BLaER1 (cell line): Measurements from ENCODE around the gene OR2T35.
"Not testable (repeated sequence)": the region's sequence is repeated elsewhere in the genome, so short reads cannot be mapped to it uniquely, and the experiment has no call there.

ENCODE experiments used
- H3K27ac ChIP-seq: shearing (Covaris generic); formaldehyde crosslinking; 2 replicates; pipeline ENCODE4 v1.8.1; 2022
- H3K27me3 ChIP-seq: shearing (Covaris generic); formaldehyde crosslinking; 2 replicates; pipeline ENCODE4 v1.8.1; 2022
- H3K36me3 ChIP-seq: shearing (Covaris generic); formaldehyde crosslinking; 2 replicates; pipeline ENCODE4 v1.8.1; 2022
- H3K4me1 ChIP-seq: shearing (Covaris generic); formaldehyde crosslinking; 2 replicates; pipeline ENCODE4 v1.8.1; 2022
- H3K4me2 ChIP-seq: shearing (Covaris generic); formaldehyde crosslinking; 2 replicates; pipeline ENCODE4 v1.8.1; 2022
- H3K4me3 ChIP-seq: shearing (Covaris generic); formaldehyde crosslinking; 2 replicates; pipeline ENCODE4 v1.8.1; 2022
- H3K9ac ChIP-seq: shearing (Covaris generic); formaldehyde crosslinking; 2 replicates; pipeline ENCODE4 v1.8.1; 2022
- H3K9me3 ChIP-seq: shearing (Covaris generic); formaldehyde crosslinking; 2 replicates; pipeline ENCODE4 v1.8.1; 2022
- H4K20me1 ChIP-seq: shearing (Covaris generic); formaldehyde crosslinking; 2 replicates; pipeline ENCODE4 v1.8.1; 2022
- Cebpa-rat ChIP-seq: shearing (Covaris generic); IDR thresholded peaks from 2 replicates; pipeline ENCODE4 v1.8.1; 2022

OR2T35 gene

DNA sequence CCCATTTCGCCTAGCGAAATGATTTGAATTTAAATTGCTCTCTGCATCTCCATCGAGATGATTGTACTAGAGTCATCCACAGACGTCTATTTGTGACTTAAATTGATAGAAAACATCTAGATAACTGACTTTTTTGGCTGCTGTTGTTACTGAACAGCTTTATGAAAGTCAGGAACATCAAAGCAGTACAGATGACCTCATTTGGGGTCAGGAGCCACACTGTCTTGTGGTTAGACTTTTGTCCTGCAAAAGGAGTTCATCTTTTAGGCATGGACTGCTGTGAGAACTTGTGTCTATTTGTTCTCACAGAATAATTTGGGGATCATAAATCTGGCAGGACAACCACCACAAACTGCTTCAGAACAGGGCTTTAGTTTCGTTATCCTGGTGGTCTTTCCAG, 5.4 kb downstream of the OR2T35 start:
- H3K4me3 ChIP-seq, H3K4me2 ChIP-seq, H3K36me3 ChIP-seq, H3K9me3 ChIP-seq, H3K27me3 ChIP-seq, H3K9ac ChIP-seq, H4K20me1 ChIP-seq, H3K4me1 ChIP-seq, H3K27ac ChIP-seq: not testable (repeated sequence)

DNA sequence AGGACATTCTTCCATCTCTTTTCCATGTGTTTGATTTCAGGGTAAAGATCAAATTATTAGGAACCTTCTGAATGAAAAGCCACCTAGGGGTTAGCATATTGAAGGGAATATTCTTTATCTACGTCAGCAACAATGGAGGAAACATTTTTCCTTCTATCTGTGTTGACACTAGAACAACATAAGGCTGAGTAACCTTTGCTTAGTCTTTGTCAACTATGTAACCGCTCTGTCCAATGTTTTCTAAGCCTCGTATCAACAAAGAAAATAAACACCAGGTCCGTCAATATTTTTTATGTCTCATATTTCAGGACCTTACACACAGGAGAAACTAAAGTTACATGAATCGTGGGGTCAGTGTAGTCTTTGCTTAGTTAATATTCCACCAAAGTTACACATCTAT, 8.5 kb downstream of the OR2T35 start:
- H3K9ac ChIP-seq, H3K4me1 ChIP-seq, H4K20me1 ChIP-seq, H3K4me2 ChIP-seq, H3K4me3 ChIP-seq, H3K27me3 ChIP-seq, H3K36me3 ChIP-seq, H3K9me3 ChIP-seq, H3K27ac ChIP-seq: not testable (repeated sequence)

DNA sequence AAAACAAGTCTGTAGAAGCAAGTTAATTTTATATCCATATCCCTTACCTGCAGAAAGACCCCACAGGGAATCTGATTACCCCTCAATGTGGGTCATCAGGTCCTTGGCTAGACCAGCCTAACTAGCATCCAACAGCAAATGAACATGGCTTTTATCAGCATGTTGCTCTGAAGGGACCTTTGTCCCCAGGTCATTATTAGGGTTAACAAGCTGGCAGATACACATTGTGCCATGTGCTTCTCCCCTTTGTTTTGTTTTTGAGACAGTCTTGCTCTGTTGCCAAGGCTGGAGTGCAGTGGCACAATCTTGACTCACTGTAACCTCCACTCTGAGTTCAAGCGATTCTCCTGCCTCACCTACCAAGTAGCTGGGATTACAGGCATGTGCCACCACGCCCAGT, 10.1 kb downstream of the OR2T35 start, which contains the start of gene OR2T11:
Gene OR2T11 (minus strand): TSS at position 101 of the 400 bp plus-strand sequence. CDS start 7,963 bp downstream, outside the sequence.
- H3K9ac ChIP-seq, H3K4me3 ChIP-seq, H3K36me3 ChIP-seq, H3K4me1 ChIP-seq, H3K9me3 ChIP-seq, H3K4me2 ChIP-seq, H4K20me1 ChIP-seq, H3K27me3 ChIP-seq, H3K27ac ChIP-seq: not testable (repeated sequence)

DNA sequence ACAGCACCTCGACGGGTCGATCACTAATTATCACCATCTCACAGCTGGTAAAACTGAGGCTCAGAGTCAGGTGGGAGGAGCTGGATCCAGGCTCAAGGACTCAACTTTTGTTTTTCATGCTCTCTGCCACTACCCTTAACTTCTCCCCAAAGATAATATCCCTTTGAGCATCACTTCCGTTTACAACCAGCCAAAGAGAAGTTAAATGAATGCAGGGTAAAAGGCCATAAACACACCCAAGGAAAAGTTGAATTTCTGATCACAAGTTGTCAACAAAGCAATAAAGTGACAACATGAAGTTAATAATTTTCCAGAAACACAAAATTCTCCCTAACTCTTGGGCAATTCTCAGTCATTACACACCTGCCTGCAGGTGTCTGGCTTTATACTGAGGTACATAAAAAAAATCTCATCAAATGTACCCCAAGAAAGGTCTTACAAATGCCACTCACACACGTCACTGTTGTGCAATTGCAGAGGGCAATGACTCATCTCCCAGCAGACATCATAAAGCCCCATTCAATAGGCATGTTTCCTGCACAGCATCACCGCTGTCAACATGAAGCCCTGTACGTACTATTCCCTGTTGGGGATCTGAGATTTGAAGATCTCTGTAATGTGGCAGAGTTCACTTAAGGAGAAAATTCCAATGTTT, 13.6 kb downstream of the OR2T35 start:
- Histone ChIP-seq H3K9ac (no peak overlapping the region), H3K27ac (no peak overlapping the region), H3K9me3 (no peaks in the 10 kb centered on the region), H3K4me2 (no peak overlapping the region), H4K20me1 (no peaks in the 10 kb centered on the region), H3K4me3 (no peak overlapping the region), H3K4me1 (no peaks in the 10 kb centered on the region), H3K36me3 (no peaks in the 10 kb centered on the region), H3K27me3 (no peaks in the 10 kb centered on the region)
- no peak for TF ChIP-seq Cebpa-rat

DNA sequence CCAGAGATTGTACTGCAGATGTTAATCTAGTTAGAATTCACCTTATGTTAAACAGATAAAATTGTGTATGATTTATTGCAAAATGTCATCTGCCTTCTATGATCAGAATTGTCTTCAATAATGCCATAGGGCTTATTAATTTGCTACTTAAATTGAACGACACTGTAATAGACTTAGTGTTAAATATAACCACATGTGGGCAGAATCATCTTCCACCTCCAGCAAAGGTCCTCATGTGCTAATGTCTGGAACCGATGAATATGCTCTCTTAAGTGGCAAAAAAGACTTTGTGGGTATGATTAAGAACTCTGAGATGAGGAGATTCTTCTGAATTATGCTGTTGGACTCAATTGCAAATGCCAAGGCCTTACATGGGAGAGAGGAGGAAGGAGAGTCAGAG, 14.5 kb downstream of the OR2T35 start:
- Histone ChIP-seq H3K27ac (no peak overlapping the region), H3K27me3 (no peaks in the 10 kb centered on the region), H4K20me1 (no peaks in the 10 kb centered on the region), H3K4me1 (no peaks in the 10 kb centered on the region), H3K9me3 (no peaks in the 10 kb centered on the region), H3K4me2 (no peak overlapping the region), H3K9ac (no peak overlapping the region), H3K4me3 (no peak overlapping the region), H3K36me3 (no peaks in the 10 kb centered on the region)
- TF ChIP-seq Cebpa-rat, result no peak

DNA sequence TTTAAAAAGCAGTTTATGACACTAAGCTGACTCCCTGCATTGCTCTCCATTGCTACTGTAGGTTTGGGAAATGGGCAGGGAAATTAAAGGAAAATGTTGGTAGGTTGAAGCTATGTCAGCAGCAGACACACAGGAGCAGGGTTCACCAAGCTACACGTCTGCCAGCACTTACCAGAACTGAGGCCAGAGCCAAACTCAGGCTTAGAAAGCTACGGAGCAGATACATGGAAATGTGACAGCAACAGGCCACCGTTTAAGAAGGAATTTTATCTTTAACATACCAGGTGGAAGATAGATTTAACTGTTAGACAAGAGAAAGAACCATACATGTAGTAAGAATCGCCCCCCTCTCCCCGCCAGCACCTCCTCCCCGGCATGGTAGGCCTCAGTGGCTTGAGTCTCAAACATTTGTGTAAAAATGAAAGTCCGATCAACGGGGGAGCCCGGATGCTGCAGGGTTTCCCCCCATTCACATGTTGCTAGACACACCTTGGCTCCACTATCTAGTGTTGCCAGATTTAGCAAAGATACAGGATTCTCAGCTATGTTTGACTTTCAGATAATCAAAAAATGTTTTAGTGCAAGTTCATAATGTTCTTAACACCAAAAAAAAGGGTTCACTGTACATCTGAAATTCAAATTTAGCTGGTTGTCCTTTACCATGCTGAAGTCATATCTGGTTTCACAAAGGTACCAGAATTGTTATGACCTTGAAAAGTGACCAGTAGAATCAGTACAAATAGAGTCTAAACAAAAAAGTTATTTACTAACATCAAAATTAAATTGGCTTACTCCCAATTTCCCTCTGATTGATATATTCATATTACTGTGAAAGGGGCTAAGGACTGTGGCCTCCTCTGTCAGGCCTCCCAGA, 16.9 kb downstream of the OR2T35 start:
- no peak overlapping the region for H3K4me2 ChIP-seq
- H3K27ac ChIP-seq, result no peak overlapping the region
- no peak for TF ChIP-seq Cebpa-rat
- no peaks in the 10 kb centered on the region for H3K27me3 ChIP-seq
- H3K9ac ChIP-seq, result no peak overlapping the region
- no peaks in the 10 kb centered on the region for H3K9me3 ChIP-seq
- no peaks in the 10 kb centered on the region for H3K36me3 ChIP-seq
- H3K4me1 ChIP-seq, result no peaks in the 10 kb centered on the region
- no peak overlapping the region for H3K4me3 ChIP-seq
- no peaks in the 10 kb centered on the region for H4K20me1 ChIP-seq

DNA sequence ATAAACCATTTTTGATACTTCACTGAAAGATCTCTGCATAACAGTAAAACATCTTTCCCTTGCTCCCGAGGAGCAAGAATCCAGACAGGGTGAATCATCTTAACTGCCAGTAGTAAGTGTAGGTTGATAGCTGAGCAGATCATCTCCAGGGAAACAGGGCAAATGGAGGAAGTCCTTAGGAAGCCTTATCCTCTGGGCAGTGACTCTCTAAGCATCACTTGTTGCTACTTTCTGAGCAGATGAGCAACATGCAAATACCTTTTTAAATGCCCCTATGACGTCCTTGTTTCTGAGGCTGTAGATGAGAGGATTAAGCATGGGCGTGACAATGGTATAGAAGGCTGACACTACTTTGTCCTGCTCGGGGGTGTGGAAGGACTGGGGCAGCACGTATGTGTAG, 19.1 kb downstream of the OR2T35 start:
- TF ChIP-seq Cebpa-rat, result no peak
- Histone ChIP-seq H3K4me3 (no peak overlapping the region), H3K9me3 (no peaks in the 10 kb centered on the region), H3K4me2 (no peak overlapping the region), H3K27me3 (no peaks in the 10 kb centered on the region), H3K4me1 (no peaks in the 10 kb centered on the region), H3K36me3 (no peaks in the 10 kb centered on the region), H3K27ac (no peak overlapping the region), H4K20me1 (no peaks in the 10 kb centered on the region), H3K9ac (no peak overlapping the region)

DNA sequence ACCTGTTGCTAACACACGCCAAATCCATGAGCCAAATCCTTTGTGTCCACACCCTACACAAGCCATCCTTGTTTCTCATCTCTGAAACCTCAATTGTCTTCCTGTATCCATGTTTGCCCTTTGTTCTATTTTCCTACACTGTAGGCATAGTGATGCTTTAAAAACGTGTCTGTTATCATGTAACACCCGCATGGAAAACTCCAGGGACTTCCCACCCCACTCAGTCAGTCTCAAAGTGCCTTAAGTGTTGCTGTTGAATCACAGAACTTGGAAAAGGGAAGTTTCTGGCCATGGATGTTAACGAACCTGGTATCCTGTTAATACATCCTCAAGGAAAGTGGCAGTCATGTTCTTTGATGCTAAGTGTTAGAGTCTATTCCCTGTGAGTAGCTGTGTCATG, 19.9 kb downstream of the OR2T35 start:
- TF ChIP-seq Cebpa-rat, result no peak
- no peak overlapping the region for H3K9ac ChIP-seq

DNA sequence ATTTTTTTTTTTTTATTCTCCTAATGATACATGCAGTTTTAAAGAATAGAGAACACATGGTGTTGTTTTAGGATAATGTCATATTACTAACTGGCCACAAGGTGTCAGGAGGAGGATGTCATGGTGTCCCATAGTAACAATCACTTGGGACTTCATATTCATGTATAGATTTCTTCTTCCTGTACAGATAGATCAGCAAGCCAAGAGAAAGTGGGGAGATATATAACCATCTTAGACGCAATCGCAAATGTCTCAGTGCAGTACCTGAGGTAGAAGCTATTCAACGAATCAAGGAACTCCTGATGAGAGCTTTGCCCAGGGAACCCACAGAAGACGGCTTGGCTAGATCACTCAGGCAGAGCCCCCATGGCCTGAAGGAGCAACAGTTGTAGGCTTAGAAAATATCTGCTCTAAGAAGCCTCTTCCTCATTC, 22.5 kb downstream of the OR2T35 start:
- Histone ChIP-seq H3K4me1 (no peaks in the 10 kb centered on the region), H3K4me3 (no peak overlapping the region), H4K20me1 (no peaks in the 10 kb centered on the region), H3K27ac (no peak overlapping the region), H3K4me2 (no peak overlapping the region), H3K9ac (no peak overlapping the region), H3K27me3 (no peaks in the 10 kb centered on the region), H3K9me3 (no peaks in the 10 kb centered on the region), H3K36me3 (no peaks in the 10 kb centered on the region)
- no peak for TF ChIP-seq Cebpa-rat

More for the DNA sequence above, 19.9 kb downstream of the OR2T35 start:
- H4K20me1 ChIP-seq, result no peaks in the 10 kb centered on the region
- H3K4me1 ChIP-seq, result no peaks in the 10 kb centered on the region
- no peaks in the 10 kb centered on the region for H3K27me3 ChIP-seq
- H3K27ac ChIP-seq, result no peak overlapping the region
- no peak overlapping the region for H3K4me2 ChIP-seq
- H3K9me3 ChIP-seq, result no peaks in the 10 kb centered on the region
- no peak overlapping the region for H3K4me3 ChIP-seq
- H3K36me3 ChIP-seq, result no peaks in the 10 kb centered on the region

DNA sequence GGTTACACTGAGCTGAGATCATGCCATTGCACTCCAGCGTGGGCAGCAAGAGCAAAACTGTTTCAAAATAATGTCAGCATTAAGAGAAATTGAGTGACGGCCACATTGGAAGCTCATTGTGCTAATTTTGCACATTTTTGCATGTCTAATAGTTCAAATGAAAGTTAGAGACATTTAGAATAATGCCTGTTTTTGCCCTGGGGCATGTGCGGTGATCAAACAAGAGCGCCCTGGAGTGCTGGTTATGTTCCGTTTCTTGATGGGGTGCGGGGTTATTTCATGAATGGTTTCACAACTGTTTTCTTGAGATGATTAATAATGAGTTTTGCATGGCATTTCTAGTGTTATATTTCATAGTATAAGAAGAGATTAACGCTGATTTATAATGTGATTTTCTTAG, 23.3 kb downstream of the OR2T35 start:
- no peak for TF ChIP-seq Cebpa-rat
- Histone ChIP-seq H3K9ac (no peak overlapping the region), H3K4me1 (no peaks in the 10 kb centered on the region), H4K20me1 (no peaks in the 10 kb centered on the region), H3K36me3 (no peaks in the 10 kb centered on the region), H3K4me3 (no peak overlapping the region), H3K9me3 (no peaks in the 10 kb centered on the region), H3K27ac (no peak overlapping the region), H3K27me3 (no peaks in the 10 kb centered on the region), H3K4me2 (no peak overlapping the region)
